Lung microvascular endothelial cell (primary cell): ENCODE results near the gene TK2. TPM values are rescaled to one million over a fixed set of nuclear protein-coding genes. Genes with fewer than 3 reads are reported as not detected.
"Not testable (repeated sequence)": the region's sequence is repeated elsewhere in the genome, so short reads cannot be mapped to it uniquely, and the experiment has no call there.

Experiments used
- DNase-seq, 2 donors: peaks; one replicate each; pipeline versions ENCODE4 v3.0.0 to v3.0.0-alpha.2; 2010; ENCODE audit warnings: low read depth in 2 of 2
- total RNA-seq: library from RNA; depleted of rRNA; stranded (reverse); fragments of >200 nt; gene quantifications from 2 replicates; pipeline ENCODE4 v1.2.1, GENCODE V29; 2014

TK2 gene
- total RNA-seq, 1 donor from 2014 or later = 29.2 TPM

- no peak for DNase-seq
Observed at GRCh38 chr16:66507731-66508239, 42.1 kb downstream of the TK2 start.

GRCh38 chr16:66503612-66504011, 46.3 kb downstream of the TK2 start:
- DNase-seq = no peak

GRCh38 chr16:66503030-66503429, 46.9 kb downstream of the TK2 start:
- no peak for DNase-seq

GRCh38 chr16:66502020-66502913, 47.7 kb downstream of the TK2 start:
- no peak for DNase-seq

GRCh38 chr16:66501563-66501962, 48.4 kb downstream of the TK2 start:
- DNase-seq = not testable (repeated sequence)

GRCh38 chr16:66497921-66498320, 52.0 kb downstream of the TK2 start:
- DNase-seq = not testable (repeated sequence)

- DNase-seq = not testable (repeated sequence)
Observed at GRCh38 chr16:66496226-66496625, 53.7 kb downstream of the TK2 start.

- no peak for DNase-seq
Observed at GRCh38 chr16:66495440-66495839, 54.5 kb downstream of the TK2 start.

GRCh38 chr16:66494916-66495315, 55.0 kb downstream of the TK2 start:
- DNase-seq = no peak

- DNase-seq = no peak
Observed at GRCh38 chr16:66493490-66494401, 56.2 kb downstream of the TK2 start.

GRCh38 chr16:66491716-66492064, 58.2 kb downstream of the TK2 start:
- DNase-seq = no peak

- DNase-seq = no peak
Observed at GRCh38 chr16:66490774-66491715, 58.9 kb downstream of the TK2 start.

- no peak for DNase-seq
Observed at GRCh38 chr16:66489818-66490217, 60.1 kb downstream of the TK2 start.

- no peak for DNase-seq
Observed at GRCh38 chr16:66489385-66489784, 60.5 kb downstream of the TK2 start.

GRCh38 chr16:66488505-66488904, 61.4 kb downstream of the TK2 start:
- no peak for DNase-seq

- no peak for DNase-seq
Observed at GRCh38 chr16:66487580-66488275, 62.2 kb downstream of the TK2 start.

GRCh38 chr16:66486773-66487579, 62.9 kb downstream of the TK2 start:
- peak; percentile 72 to 75 for DNase-seq

- DNase-seq = no peak
Observed at GRCh38 chr16:66486199-66486772, 63.6 kb downstream of the TK2 start.

GRCh38 chr16:66485376-66485775, 64.5 kb downstream of the TK2 start:
- DNase-seq = no peak
